Muscle of leg (tissue), 11 donors: ENCODE data around the gene DMRTB1. TPM values are rescaled to one million over a fixed set of nuclear protein-coding genes. Genes with fewer than 3 reads are reported as not detected.

Experiments used
- DNase-seq: peaks from one replicate; pipeline ENCODE4 v3.0.0; 2013
- H3K27ac ChIP-seq: one replicate; pipeline ENCODE4 v1.5.1; 2013; ENCODE audit warnings: mild to moderate bottlenecking, low read length, control low read depth
- H3K27me3 ChIP-seq: one replicate; pipeline ENCODE4 v1.6.1; 2013; ENCODE audit warnings: low read length; ENCODE audit not compliant: control insufficient read depth, insufficient read depth
- H3K36me3 ChIP-seq: one replicate; pipeline ENCODE4 v1.6.1; 2013; ENCODE audit warnings: low read length; ENCODE audit not compliant: control insufficient read depth, insufficient read depth
- H3K4me1 ChIP-seq: one replicate; pipeline ENCODE4 v1.6.1; 2013; ENCODE audit warnings: low read length; ENCODE audit not compliant: control insufficient read depth, insufficient read depth
- H3K4me3 ChIP-seq: one replicate; pipeline ENCODE4 v1.5.1; 2013; ENCODE audit warnings: low read length, control low read depth
- H3K9me3 ChIP-seq: replicated peaks from 2 replicates; pipeline ENCODE4 v1.6.1; 2013; ENCODE audit warnings: low read depth, low read length; ENCODE audit not compliant: control insufficient read depth
- WGBS: methylation state at CpG from one replicate; pipeline ENCODE4 v1.1.5; 2013; ENCODE audit warnings: missing lambda C conversion rate; ENCODE audit not compliant: insufficient coverage; 5-methylcytosine and 5-hydroxymethylcytosine counted together
- polyA plus RNA-seq, 8 donors: library from polyadenylated mRNA; unstranded; fragments of 120-200 nt; gene quantifications; one replicate each; pipeline versions ENCODE4 v1.2.1 to v1.2.3, GENCODE V29; 2013; ENCODE audit warnings: inconsistent platforms in 1 of 8, low replicate concordance in 1 of 8; ENCODE audit not compliant: insufficient read length in 8 of 8, insufficient read depth in 1 of 8
- total RNA-seq: library from RNA; stranded (reverse); fragments of 120-200 nt; gene quantifications from one replicate; pipeline ENCODE4 v1.2.4, GENCODE V29; 2013

DMRTB1 gene
- total and polyA plus RNA-seq, 9 donors, result not detected

DNA sequence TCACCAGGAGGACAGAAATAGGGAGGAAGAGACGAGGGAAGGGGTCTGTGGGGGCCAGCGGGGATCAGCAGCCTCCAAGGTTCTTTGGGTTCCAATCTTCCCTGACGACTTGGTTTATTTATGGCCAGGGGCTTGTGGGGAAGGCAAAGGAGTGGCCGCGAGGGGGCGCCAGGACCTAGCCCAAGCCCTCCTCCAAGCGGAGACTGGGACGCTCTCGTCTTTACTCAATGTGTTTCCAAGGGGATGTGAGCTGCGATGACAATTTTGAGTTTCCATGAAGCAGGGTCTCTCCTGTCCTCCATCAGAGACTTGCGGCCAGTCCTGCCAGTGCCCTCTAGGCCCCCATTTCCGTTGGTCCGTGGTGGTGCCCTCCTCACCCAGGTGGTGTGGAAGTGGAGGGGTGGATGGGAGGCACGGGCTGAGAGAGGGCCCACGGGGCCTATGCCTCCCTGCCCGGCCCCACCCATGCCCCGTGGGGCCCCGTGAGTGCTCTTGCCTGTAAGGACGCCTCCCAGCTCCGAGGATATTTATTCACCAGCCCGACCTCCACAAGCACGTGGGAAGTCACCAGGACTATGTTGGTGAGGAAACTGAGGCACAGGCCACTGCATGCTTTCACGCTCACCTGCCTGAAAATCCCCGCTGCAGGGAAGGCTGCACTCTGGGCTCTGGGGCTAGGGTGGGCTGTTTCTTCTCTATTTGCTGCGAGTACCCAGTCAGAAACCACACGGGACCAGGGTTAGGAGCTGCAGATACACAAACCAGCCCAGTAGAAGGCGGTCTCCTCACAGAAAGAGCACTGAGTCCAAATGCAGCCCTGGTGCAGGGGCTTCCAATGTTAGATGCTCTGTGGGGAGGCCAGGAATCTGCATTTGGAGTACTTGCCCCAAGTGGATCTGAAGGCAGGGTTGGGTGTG lies 26.5 kb downstream of the DMRTB1 start:
- peak; percentile 86 for DNase-seq
- Histone ChIP-seq H3K9me3 (no peaks in the 10 kb centered on the region), H3K4me1 (peaks cover 3% of the 10 kb centered on the region), H3K36me3 (no peaks in the 10 kb centered on the region), H3K4me3 (no peak overlapping the region), H3K27ac (no peak overlapping the region), H3K27me3 (peaks cover 47% of the 10 kb centered on the region)
- WGBS, result 22% methylated on average over 15 of the region's 27 CpGs

DNA sequence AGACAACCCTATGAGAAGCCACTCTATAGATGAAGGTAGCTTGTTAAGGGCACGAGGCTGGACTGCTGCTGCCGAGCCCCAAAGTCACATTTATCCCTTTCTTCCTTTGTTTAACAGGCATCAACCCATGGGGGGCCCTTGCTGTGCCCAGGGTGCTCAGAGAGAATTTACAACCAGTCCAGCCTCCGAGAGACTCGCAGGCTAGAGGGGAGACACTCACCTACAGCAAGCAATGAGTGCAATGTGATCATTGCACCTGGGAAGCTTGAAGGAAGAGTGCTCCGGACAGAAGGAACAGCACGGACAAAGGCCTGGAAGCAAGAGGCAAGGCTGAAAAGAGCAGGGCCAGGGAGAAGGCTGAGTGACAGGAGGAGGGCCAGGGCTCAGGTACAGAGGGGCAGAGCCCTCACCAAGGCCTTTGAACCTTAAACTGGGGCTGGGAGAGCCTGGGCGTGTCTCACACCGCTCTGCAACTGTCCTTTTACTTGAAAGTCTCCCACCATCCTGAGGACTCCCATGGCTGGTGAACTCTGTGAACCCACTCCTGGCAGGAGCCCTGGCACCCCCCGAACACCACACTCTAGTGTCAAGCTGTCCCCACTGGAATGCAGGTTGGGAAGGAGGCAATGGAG lies 27.3 kb downstream of the DMRTB1 start:
- peaks cover 49% of the 10 kb centered on the region for H3K27me3 ChIP-seq
- peaks cover 3% of the 10 kb centered on the region for H3K4me1 ChIP-seq
- H3K27ac ChIP-seq, result no peak overlapping the region
- no peaks in the 10 kb centered on the region for H3K9me3 ChIP-seq
- H3K4me3 ChIP-seq, result no peak overlapping the region
- no peaks in the 10 kb centered on the region for H3K36me3 ChIP-seq
- WGBS, result 78% methylated on average over 6 of the region's 9 CpGs
- DNase-seq, result no peak

DNA sequence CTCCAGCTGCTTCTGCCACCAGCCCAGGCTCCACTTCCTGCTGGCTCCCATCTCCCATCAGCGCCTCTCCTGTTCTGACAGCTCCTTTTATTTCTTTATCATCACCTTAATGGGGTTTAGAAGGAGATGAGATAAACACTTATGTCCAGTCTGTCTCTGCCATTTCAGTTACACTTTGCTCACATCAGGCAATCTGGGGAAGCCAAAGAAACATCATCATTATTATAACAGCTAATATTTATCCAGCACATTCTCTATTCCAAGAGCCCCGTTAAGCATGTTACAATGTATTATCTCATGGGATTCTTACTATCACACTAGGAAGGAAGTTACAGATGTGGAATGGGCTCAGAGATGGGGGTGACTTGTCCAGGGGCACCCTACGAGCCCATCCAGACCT lies 31.2 kb downstream of the DMRTB1 start:
- no peak overlapping the region for H3K27ac ChIP-seq
- no peaks in the 10 kb centered on the region for H3K9me3 ChIP-seq
- no peaks in the 10 kb centered on the region for H3K36me3 ChIP-seq
- no peak overlapping the region for H3K4me3 ChIP-seq
- no CpG with 5 or more reads among the region's 3 CpGs for WGBS
- peaks cover 3% of the 10 kb centered on the region for H3K4me1 ChIP-seq
- H3K27me3 ChIP-seq, result peaks cover 41% of the 10 kb centered on the region
- no peak for DNase-seq

DNA sequence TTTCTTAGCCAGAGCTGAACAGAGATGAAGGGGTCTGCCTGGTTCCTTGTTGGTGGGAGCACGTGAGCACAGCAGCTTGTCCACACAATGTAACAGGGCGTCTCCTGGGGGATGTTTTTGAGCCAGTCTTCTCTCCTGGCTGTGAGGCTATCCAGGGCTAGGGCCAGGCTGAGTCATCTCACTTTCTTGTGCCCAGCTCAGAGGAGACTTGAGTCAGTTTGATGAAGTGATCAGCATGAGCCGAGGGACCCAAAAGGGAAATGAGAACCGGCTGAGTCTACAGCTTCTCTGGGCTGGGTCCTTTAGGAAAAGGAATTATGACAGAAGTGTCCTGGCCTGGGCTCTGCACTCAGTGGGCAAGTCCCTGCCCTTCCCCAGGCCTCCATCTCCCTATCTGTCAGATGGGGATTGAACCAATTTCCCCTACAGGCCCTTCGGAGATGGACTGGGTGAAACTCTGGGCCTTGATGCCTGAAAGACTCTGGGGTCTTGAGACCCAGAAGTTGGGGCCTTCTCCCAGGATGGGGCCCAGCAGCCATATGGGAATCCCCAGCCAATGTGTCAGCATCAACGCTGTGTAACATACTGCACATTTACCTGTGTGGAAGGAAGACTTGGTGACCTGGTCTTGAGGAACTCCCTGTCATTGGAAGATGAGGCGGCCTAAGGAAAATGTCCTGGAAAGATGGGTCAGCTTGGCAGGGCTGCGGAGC lies 36.6 kb downstream of the DMRTB1 start:
- Histone ChIP-seq H3K9me3 (no peaks in the 10 kb centered on the region), H3K27me3 (peaks cover 23% of the 10 kb centered on the region), H3K36me3 (no peaks in the 10 kb centered on the region), H3K4me1 (peaks cover 12% of the 10 kb centered on the region), H3K4me3 (no peak overlapping the region), H3K27ac (no peak overlapping the region)
- no peak for DNase-seq
- WGBS, result 96% methylated on average over 5 of the region's 8 CpGs

DNA sequence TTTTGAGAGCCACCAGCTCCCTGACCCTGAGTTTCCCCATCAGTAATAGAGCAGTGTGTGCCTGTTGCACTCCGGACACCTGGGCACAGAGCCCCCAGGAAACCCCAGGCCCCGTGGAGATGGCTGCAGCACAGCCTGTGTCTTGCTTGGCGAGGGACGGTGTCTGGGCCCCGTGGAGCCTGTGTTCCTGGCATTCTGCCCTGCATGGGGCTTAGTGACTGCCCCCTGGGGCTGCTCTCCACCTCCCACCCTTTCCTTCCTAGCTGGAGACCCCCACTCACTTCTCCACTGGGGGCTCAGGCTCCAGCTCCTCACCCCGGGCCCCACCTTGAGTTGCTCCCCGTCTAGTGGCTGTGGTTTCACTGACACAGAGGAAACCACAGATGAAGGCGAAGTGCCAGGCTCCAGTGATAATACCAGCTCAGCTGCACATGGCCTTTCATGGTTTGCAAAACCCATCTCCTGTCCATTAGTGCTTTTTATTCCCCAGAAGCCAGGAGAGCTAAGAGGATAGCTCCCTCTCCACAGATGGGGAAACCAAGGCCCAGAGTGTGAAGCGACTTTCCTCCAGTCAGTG lies 39.4 kb downstream of the DMRTB1 start:
- no peaks in the 10 kb centered on the region for H3K36me3 ChIP-seq
- H3K27me3 ChIP-seq, result peaks cover 34% of the 10 kb centered on the region
- no peak overlapping the region for H3K4me3 ChIP-seq
- no peak for DNase-seq
- no peaks in the 10 kb centered on the region for H3K9me3 ChIP-seq
- H3K4me1 ChIP-seq, result peaks cover 17% of the 10 kb centered on the region
- H3K27ac ChIP-seq, result no peak overlapping the region
- 53% methylated on average over 9 of the region's 9 CpGs for WGBS

DNA sequence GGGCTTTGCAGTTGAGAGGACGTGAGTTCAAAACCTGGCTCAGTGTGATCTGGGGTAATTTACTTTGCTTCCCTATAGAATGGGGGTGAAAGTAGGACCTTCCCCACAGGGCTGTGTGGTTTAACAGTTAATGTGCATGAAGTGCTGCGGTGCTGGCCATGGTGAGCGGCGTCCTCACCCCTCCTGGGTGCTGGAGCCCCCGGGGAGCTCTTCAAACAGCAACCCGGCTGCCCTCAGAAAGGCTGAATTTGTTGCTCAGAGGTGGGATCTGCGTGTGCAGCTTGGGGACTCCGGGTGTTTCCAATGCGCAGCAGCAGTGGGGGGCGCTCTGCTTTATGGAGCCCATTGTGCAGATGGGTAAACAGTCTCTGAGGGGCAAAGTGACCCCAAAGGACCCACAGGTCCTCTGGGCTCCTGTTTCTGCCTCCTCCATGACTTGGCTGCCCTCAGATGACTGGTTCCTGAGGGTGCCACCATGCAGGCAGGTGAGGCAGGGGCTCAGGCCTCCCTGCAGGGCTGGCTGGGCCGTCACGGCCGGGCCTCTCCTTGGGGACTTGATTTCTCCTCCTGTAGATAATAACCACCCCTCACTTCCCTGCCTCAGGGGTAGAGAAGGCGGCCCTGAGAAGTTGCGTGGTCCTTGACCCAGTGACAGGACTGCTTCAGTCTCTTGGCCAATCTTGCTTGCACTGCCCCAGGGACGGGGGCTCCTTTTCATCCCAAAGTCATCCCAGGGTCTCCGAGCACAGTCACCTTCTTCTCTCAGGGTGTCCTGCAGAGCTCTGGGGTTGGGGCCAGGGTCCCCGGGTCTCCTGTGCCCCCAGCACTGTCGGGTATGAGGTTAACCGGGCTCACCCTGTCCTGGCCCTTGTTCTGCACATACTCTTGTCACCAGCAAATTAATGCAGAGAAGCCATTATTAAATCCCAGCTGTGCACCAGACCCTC lies 40.3 kb downstream of the DMRTB1 start:
- no peak overlapping the region for H3K4me3 ChIP-seq
- no peaks in the 10 kb centered on the region for H3K36me3 ChIP-seq
- H3K27me3 ChIP-seq, result peaks cover 34% of the 10 kb centered on the region
- peaks cover 17% of the 10 kb centered on the region for H3K4me1 ChIP-seq
- WGBS, result 87% methylated on average over 15 of the region's 20 CpGs
- H3K9me3 ChIP-seq, result no peaks in the 10 kb centered on the region
- H3K27ac ChIP-seq, result no peak overlapping the region
- DNase-seq, result no peak

DNA sequence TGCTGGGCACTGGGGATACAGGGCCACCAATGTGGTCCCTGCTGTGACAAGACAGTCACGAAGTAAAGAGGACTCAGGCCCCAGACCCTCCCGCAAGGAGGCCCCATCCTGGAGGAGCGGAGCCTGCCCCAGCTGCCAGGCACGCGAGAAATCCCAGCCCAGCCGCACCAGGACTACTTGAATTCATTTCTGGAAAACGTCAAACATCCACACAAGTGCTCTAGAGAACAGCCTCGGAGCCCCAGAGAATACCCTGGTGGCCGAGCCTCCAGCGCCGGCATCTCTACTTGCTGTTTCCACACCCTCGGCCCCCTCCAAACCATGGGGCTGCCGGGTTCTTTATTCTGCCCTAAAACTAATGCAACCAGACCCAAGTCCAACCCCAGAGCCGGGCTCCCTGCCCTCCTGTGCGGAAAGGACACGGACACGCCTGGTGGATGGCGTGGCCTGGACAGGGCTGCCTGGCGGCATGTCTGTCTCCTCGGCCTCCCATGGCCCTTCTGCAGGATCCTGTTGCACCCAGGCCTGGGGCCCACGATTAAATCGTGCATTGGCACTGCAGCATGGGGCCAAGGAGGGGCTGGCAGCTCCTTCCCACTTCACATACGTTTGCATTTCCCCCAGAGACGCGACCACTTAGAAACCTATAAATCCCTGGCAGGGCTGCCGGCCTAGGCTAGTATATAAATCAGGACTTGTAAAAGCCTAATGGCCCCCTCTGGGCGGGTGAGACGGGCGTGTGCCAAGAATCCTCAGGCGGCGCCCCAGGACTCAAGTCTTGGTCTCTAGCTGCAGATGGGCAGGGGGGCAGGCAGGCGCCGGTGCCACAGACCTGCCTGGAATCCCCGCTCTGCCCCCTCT lies 41.2 kb downstream of the DMRTB1 start:
- 30% methylated on average over 33 of the region's 34 CpGs for WGBS
- Histone ChIP-seq H3K9me3 (no peaks in the 10 kb centered on the region), H3K27ac (no peak overlapping the region), H3K4me3 (no peak overlapping the region), H3K4me1 (peaks cover 17% of the 10 kb centered on the region), H3K36me3 (no peaks in the 10 kb centered on the region), H3K27me3 (peaks cover 34% of the 10 kb centered on the region)
- DNase-seq, result no peak

DNA sequence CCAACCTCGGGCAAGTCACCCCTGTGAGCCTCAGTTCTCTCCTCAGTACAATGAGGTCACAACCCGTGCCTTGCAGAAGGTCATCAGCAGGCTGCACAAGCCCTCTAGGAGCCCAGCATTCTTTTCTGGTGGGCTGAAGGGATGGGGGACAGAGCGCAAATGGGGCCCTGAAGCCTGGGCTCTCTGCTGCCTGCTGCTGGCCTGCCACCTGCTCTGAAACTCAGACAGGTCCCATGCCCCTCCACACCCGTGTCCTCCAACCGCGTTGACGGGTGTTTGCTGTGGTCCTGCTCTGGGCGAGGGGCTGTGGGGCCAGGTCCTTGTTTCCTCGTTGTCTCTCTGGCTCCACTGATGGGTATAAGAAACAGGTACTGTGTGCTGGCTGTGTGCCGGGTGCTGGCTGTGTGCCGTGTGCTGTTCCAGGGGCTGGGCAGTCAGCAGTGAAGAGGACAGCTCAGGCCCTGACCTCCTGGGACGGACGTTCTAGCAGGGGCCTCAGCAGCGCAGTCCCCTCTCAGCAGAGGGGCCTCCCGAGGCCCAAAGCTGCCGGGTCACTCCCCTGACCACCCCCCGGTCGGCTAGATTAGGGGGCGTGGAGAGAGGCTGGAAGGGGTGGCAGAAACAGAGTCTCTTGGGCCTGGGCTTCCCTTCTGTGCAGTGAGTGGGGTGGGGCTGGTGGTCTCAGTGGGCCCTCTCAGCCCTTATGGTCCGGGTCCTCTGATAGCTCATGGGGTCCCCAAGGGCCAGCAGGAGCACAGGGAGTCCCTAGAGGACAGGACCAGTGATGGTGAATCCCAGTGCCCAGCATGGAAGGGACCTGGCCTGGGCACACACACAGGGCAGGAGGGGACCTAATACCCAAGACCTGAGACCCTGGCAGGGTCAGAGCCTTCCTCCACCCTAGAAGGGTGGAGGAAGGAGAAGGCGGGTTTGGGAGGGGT lies 42.1 kb downstream of the DMRTB1 start:
- H3K9me3 ChIP-seq, result no peaks in the 10 kb centered on the region
- H3K27ac ChIP-seq, result no peak overlapping the region
- no peak for DNase-seq
- no peak overlapping the region for H3K4me3 ChIP-seq
- peaks cover 33% of the 10 kb centered on the region for H3K27me3 ChIP-seq
- H3K36me3 ChIP-seq, result no peaks in the 10 kb centered on the region
- WGBS, result 36% methylated on average over 15 of the region's 21 CpGs
- H3K4me1 ChIP-seq, result peaks cover 17% of the 10 kb centered on the region
